Left ventricle myocardium inferior (tissue), 1 donor: ENCODE data around the gene CCDC12. TPM values are rescaled to one million over a fixed set of nuclear protein-coding genes. Genes with fewer than 3 reads are reported as not detected.

ENCODE experiments used
- DNase-seq: peaks from one replicate; pipeline ENCODE4 v3.0.0-alpha.2; 2020
- H3K27ac ChIP-seq: fragments of 200-600 bp; replicated peaks from 2 replicates; pipeline ENCODE4 v1.8.0; 2021
- H3K27me3 ChIP-seq: fragments of 200-600 bp; 2 replicates; pipeline ENCODE4 v1.8.0; 2021; ENCODE audit warnings: low read depth
- H3K36me3 ChIP-seq: fragments of 200-600 bp; 2 replicates; pipeline ENCODE4 v1.8.0; 2021
- H3K4me1 ChIP-seq: fragments of 200-600 bp; 2 replicates; pipeline ENCODE4 v1.8.0; 2021
- H3K4me3 ChIP-seq: fragments of 200-600 bp; 2 replicates; pipeline ENCODE4 v1.8.0; 2021; ENCODE audit warnings: mild to moderate bottlenecking, moderate library complexity
- H3K9me3 ChIP-seq: fragments of 200-600 bp; replicated peaks from 2 replicates; pipeline ENCODE4 v1.8.0; 2021
- CTCF ChIP-seq: fragments of 200-600 bp; IDR thresholded peaks from 2 replicates; pipeline ENCODE4 v1.8.0; 2021; ENCODE audit warnings: antibody characterized with exemption, mild to moderate bottlenecking, borderline replicate concordance
- intact Hi-C: fragments of 100-400 bp; cut with micrococcal nuclease; formaldehyde crosslinking; loops from one replicate; pipeline ENCODE4 v1.11.0; 2022
- total RNA-seq: library from RNA; stranded (reverse); fragmentation: NEBNext Ultra II Directional; extraction: Animal tissue kit (Norgen Biotek cat#: 25700); gene quantifications from one replicate; pipeline ENCODE4 v1.2.1, GENCODE V29; 2021
- donor health status: DM: no; HTN: yes; CAD: no; lungs with severe emphysema.

Gene CCDC12
- total RNA-seq, 1 donor from 2014 or later, result 31.0 TPM

DNA sequence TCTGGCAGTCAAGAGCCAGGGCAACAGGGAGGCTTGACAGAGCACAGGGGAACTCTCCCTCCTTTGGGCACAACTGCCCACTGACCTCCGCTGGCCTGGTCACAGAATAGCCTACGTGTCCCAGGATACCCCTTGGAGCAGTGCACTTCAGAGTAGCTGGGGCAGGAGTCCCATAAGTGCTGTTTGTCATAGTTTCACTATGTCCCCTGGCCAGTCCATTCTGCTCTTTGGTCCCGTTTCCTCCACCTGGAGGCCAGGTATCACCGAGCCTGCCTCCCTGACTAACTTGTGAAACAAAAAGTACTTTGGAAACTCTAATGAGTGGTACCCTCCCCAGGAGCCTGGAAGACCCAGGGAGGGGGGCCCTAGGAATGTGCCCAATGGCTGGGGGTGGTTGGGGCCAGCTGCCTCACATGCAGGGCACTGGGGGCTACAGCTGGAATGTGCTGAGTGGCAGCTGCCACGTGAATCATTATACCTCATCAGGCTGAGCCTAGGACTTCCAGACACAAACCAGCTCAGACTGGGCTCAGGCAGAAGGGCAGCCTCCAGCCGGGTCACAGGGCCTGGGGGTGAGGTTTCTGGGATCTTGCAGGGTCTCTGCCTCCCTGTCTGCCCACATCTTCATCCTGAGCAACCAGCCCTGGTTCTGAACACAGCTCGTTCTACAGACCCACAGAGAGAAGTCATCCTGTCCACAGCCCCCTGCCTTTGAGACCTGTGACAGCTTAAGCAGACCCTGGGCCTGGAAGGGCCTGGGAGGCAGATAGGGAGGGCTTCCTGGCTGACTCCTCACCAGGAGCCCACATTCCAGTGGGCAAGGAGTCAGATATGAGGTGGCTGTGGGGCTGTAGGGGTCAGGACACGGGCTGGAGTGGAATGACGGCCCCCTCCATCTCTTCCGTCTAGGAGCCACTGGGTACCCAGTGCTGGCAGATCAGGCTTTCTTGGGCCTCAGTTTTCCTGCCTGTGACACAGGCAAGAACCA is 99.9 kb downstream of the CCDC12 start:
- no peak for DNase-seq
- Histone ChIP-seq H3K4me3 (no peak overlapping the region), H3K9me3 (no peaks in the 10 kb centered on the region), H3K4me1 (peaks cover 69% of the 10 kb centered on the region), H3K36me3 (no peaks in the 10 kb centered on the region), H3K27ac (peak overlapping the region; percentile 30), H3K27me3 (peaks cover 12% of the 10 kb centered on the region)
- no peak for TF ChIP-seq CTCF
- intact Hi-C loops, result no loop called here

- no peak for TF ChIP-seq CTCF
- H3K4me1 ChIP-seq, result peaks cover 73% of the 10 kb centered on the region
- peak overlapping the region; percentile 95 for H3K27ac ChIP-seq
- H3K27me3 ChIP-seq, result peaks cover 1% of the 10 kb centered on the region
- no peaks in the 10 kb centered on the region for H3K36me3 ChIP-seq
- intact Hi-C loops, result no loop called here
- no peak overlapping the region for H3K4me3 ChIP-seq
- no peaks in the 10 kb centered on the region for H3K9me3 ChIP-seq
- DNase-seq, result no peak
These were observed 101.0 kb downstream of the CCDC12 start for GRCh38 chr3:46875560-46875959.

- peaks cover 78% of the 10 kb centered on the region for H3K4me1 ChIP-seq
- H3K27ac ChIP-seq, result peak overlapping the region; percentile 95
- no peaks in the 10 kb centered on the region for H3K9me3 ChIP-seq
- no peaks in the 10 kb centered on the region for H3K36me3 ChIP-seq
- H3K4me3 ChIP-seq, result no peak overlapping the region
- H3K27me3 ChIP-seq, result no peaks in the 10 kb centered on the region
- TF ChIP-seq CTCF, result no peak
- DNase-seq, result peak; percentile 39
- intact Hi-C loops, result no loop called here
These were observed 102.1 kb downstream of the CCDC12 start for GRCh38 chr3:46874430-46874829.

DNA sequence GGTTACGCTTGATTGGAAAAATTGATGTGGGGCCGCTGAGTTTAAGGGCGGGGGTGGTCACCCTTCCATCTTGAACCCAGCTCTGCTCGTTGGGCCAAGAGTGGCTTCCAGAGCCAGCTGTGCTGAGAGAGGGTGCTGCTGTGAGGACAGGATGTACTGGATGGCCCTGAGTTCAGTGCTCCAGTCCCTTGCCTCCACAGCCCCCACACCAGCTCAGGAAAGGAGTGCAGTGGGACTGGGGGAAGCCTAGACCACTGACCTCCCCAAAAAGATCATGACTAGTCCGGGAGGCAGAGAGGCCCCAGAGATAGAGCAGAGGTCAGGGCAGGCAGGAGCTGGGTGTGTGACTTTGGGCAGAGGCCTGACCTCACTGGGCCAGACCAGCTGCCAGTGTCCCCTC is 103.0 kb downstream of the CCDC12 start:
- Histone ChIP-seq H3K27me3 (no peaks in the 10 kb centered on the region), H3K27ac (peak overlapping the region; percentile 95), H3K4me1 (peaks cover 79% of the 10 kb centered on the region), H3K36me3 (no peaks in the 10 kb centered on the region), H3K9me3 (no peaks in the 10 kb centered on the region), H3K4me3 (no peak overlapping the region)
- TF ChIP-seq CTCF, result no peak
- DNase-seq, result no peak
- intact Hi-C loops, result no loop called here

Other genes with a start within 250 kb of the CCDC12 start
- gene MYL3, start 113.3 kb downstream of the CCDC12 start, total RNA-seq, result 7,440 TPM
- 6.4 TPM for gene PTH1R, start 99.0 kb downstream of the CCDC12 start, total RNA-seq
- gene NBEAL2, start 2.9 kb upstream of the CCDC12 start, total RNA-seq, result 12.6 TPM
- gene SETD2, start 187.4 kb upstream of the CCDC12 start, total RNA-seq, result 26.4 TPM